ENCODE data around the gene CACNA2D2. TPM values are rescaled to one million over a fixed set of nuclear protein-coding genes. Genes with fewer than 3 reads are reported as not detected.

The CACNA2D2 gene
- total and polyA plus RNA-seq, 2 donors from 2014 or later: 3.6 to 6.0 TPM

- peak in 3 of 5 donors; percentile 21 to 70 (median 33) for DNase-seq
- FAIRE-seq: no peak
- intact Hi-C loops (cut with DNase I): no loop called here
- TF ChIP-seq CTCF (IDR thresholded peaks at IDR 0.05; ENCODE audit: borderline replicate concordance, extremely low read depth, insufficient read depth): no peak
- Histone ChIP-seq H3K36me3 (ENCODE audit: control insufficient read depth in 2 of 3, insufficient read depth in 3 of 3, low read length in 3 of 3) (no peaks in the 10 kb centered on the region), H3K27ac (ENCODE audit: low read depth in 2 of 2, low read length in 2 of 2) (peak overlapping the region in 1 of 2 donors; percentile 37), H3K4me3 (ENCODE audit: low read length in 3 of 3) (no peak overlapping the region), H3K9me3 (ENCODE audit: control insufficient read depth in 2 of 3, insufficient read depth in 1 of 3, low read length in 3 of 3) (no peaks in the 10 kb centered on the region), H3K4me1 (ENCODE audit: control insufficient read depth in 2 of 3, insufficient read depth in 2 of 3, low read depth in 1 of 3, low read length in 3 of 3) (peaks cover 0 to 26% (median 6%) of the 10 kb centered on the region in 3 donors), H3K9ac (ENCODE audit: low read length in 3 of 3) (no peak overlapping the region), H3K27me3 (ENCODE audit: control insufficient read depth, insufficient read depth, low read length) (no peaks in the 10 kb centered on the region)
Measured at GRCh38 chr3:50382722-50383121, 120.7 kb downstream of the CACNA2D2 start.

- Histone ChIP-seq H3K27me3 (ENCODE audit: control insufficient read depth, insufficient read depth, low read length) (no peaks in the 10 kb centered on the region), H3K9ac (ENCODE audit: low read length in 3 of 3) (no peak overlapping the region), H3K27ac (ENCODE audit: low read depth in 2 of 2, low read length in 2 of 2) (peak overlapping the region in 1 of 2 donors; percentile 47), H3K4me3 (ENCODE audit: low read length in 3 of 3) (no peak overlapping the region), H3K4me1 (ENCODE audit: control insufficient read depth in 2 of 3, insufficient read depth in 2 of 3, low read depth in 1 of 3, low read length in 3 of 3) (peaks cover 0 to 26% (median 6%) of the 10 kb centered on the region in 3 donors), H3K9me3 (ENCODE audit: control insufficient read depth in 2 of 3, insufficient read depth in 1 of 3, low read length in 3 of 3) (no peaks in the 10 kb centered on the region), H3K36me3 (ENCODE audit: control insufficient read depth in 2 of 3, insufficient read depth in 3 of 3, low read length in 3 of 3) (no peaks in the 10 kb centered on the region)
- intact Hi-C loops (cut with DNase I): no loop called here
- FAIRE-seq (no peak), DNase-seq (peak in 4 of 5 donors; percentile 77 to 88 (median 84))
- TF ChIP-seq CTCF (IDR thresholded peaks at IDR 0.05; ENCODE audit: borderline replicate concordance, extremely low read depth, insufficient read depth): no peak
Measured at GRCh38 chr3:50381383-50381782, 122.1 kb downstream of the CACNA2D2 start.

DNA sequence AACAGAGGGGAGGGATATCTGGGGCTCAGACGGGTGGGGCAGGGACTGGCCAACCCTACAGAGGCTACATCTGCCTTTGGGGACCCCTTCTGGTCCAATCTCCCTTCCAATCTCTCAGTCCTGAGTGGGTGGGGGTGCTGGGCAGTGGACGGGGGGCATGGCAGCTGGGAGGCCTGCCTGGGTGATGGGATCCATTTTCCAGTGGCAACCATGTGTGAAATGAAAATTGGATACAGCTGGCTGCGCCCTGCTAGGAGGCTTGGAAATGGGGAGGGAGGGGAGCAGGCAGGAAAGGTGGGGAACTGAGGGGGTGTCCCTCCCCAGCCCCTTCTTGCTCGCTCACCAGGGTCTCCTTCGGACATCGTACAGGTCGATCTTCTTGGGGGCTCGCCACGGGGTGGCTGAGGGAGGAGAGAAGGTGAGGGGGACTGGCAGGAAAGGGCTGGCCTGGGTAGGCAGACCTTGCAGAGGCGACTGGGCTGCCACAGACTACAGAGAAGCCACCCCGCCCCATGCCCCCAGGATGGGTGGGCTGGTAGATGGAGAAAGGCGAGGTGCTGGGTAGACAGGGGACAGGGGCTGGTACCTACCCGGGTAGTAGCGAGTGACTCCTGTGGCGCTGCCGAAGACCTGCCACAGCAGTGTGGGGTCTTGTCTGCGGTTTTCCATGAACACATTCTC, 122.9 kb downstream of the CACNA2D2 start:
- H3K27ac ChIP-seq (ENCODE audit: low read depth in 2 of 2, low read length in 2 of 2): peak overlapping the region; percentile 34 to 75
- no peak overlapping the region for H3K9ac ChIP-seq (ENCODE audit: low read length in 3 of 3)
- H3K4me1 ChIP-seq (ENCODE audit: control insufficient read depth in 2 of 3, insufficient read depth in 2 of 3, low read depth in 1 of 3, low read length in 3 of 3): peaks cover 0 to 23% (median 6%) of the 10 kb centered on the region in 3 donors
- no peak for TF ChIP-seq CTCF (IDR thresholded peaks at IDR 0.05; ENCODE audit: borderline replicate concordance, extremely low read depth, insufficient read depth)
- H3K9me3 ChIP-seq (ENCODE audit: control insufficient read depth in 2 of 3, insufficient read depth in 1 of 3, low read length in 3 of 3): no peaks in the 10 kb centered on the region
- DNase-seq (peak in 4 of 5 donors; percentile 56 to 82 (median 76)), FAIRE-seq (no peak)
- intact Hi-C loops (cut with DNase I): no loop called here
- no peak overlapping the region for H3K4me3 ChIP-seq (ENCODE audit: low read length in 3 of 3)
- no peaks in the 10 kb centered on the region for H3K36me3 ChIP-seq (ENCODE audit: control insufficient read depth in 2 of 3, insufficient read depth in 3 of 3, low read length in 3 of 3)
- no peaks in the 10 kb centered on the region for H3K27me3 ChIP-seq (ENCODE audit: control insufficient read depth, insufficient read depth, low read length)

Measured in kidney (tissue), 14 donors.